K562 (cell line): ENCODE results near the gene MAP3K20. TPM values are rescaled to one million over a fixed set of nuclear protein-coding genes. Genes with fewer than 3 reads are reported as not detected.

Experiments used
- ATAC-seq: fragments of 200-7000 bp; cut with Tn5 transposase; 3 replicates; pipeline ENCODE4 v1.9.1; 2020; ENCODE audit warnings: moderate library complexity
- BruUV-seq: library from RNA; stranded (reverse); fragments of 400-500 nt; replicated peaks from 2 replicates; lab custom pipeline; 2021; lab: Mats Ljungman, UMichigan
- CTCF ChIA-PET: fragments of 300-600 bp; formaldehyde crosslinking; extraction: SDS; loops from one replicate; lab custom pipeline; 2021; ENCODE audit warnings: low intra/inter-chr PET ratio; lab: Yijun Ruan, JAX
- POLR2A ChIA-PET: fragments of 300-600, 350-650 bp; sonication (Branson Sonifier 250); formaldehyde crosslinking; extraction: SDS; loops from one replicate; lab custom pipeline; 2021; ENCODE audit warnings: antibody characterized with exemption, inconsistent platforms; lab: Yijun Ruan, JAX
- DNase-seq, 4 experiments: peaks; one replicate each; pipeline versions ENCODE4 v3.0.0 to v3.0.0-alpha.2; 2011 to 2018; ENCODE audit warnings: low spot score in 3 of 4, mixed read lengths in 3 of 4; ENCODE audit errors: extremely low read depth in 1 of 4
- FAIRE-seq: peaks from 2 replicates; lab custom pipeline; 2011; peaks lifted over from hg19 to GRCh38; lab: Jason Lieb, UNC
- H2AFZ ChIP-seq: 2 replicates; pipeline ENCODE4 v1.6.0; 2011; ENCODE audit warnings: low read depth, low read length, control low read depth, inconsistent platforms
- H3K27ac ChIP-seq: fragments of 200-600 bp; 3 replicates; pipeline ENCODE4 v1.8.0; 2011; ENCODE audit warnings: low read depth, mild to moderate bottlenecking, control low read depth, inconsistent platforms, low read length, moderate library complexity, mixed read lengths; ENCODE audit errors: extremely low read depth
- H3K27me3 ChIP-seq, 2 experiments: fragments of 300-600 bp in 1 of 2; 2 replicates in 1 of 2; 3 replicates in 1 of 2; pipeline versions ENCODE4 v1.6.0 to v1.8.0; 2011; ENCODE audit warnings: inconsistent platforms in 2 of 2, low read length in 2 of 2, mild to moderate bottlenecking in 1 of 2, mixed read lengths in 1 of 2, moderate library complexity in 1 of 2; ENCODE audit not compliant: control insufficient read depth in 2 of 2, insufficient read depth in 2 of 2
- H3K36me3 ChIP-seq: fragments of 300-600 bp; 3 replicates; pipeline ENCODE4 v1.8.0; 2011; ENCODE audit warnings: mild to moderate bottlenecking, low read length, inconsistent platforms; ENCODE audit not compliant: control insufficient read depth, insufficient read depth
- H3K4me1 ChIP-seq, 2 experiments: fragments of 200-600 bp in 1 of 2; replicated peaks in 1 of 2; 2 replicates in 1 of 2; 3 replicates in 1 of 2; pipeline versions ENCODE4 v1.5.1 to v1.8.0; 2011; ENCODE audit warnings: inconsistent platforms in 2 of 2, low read length in 2 of 2, mild to moderate bottlenecking in 1 of 2, mixed read lengths in 1 of 2, moderate library complexity in 1 of 2; ENCODE audit not compliant: control insufficient read depth in 2 of 2, insufficient read depth in 2 of 2
- H3K4me2 ChIP-seq: 2 replicates; pipeline ENCODE4 v1.6.1; 2011; ENCODE audit warnings: low read length, control low read depth, inconsistent platforms, mixed read lengths; ENCODE audit not compliant: insufficient read depth
- H3K4me3 ChIP-seq: fragments of 200-600 bp; sonication (generic), shearing (Covaris generic); 2 replicates; pipeline ENCODE4 v1.5.1; 2016; ENCODE audit warnings: control low read depth, inconsistent platforms
- H3K79me2 ChIP-seq: fragments of 200-600 bp; 3 replicates; pipeline ENCODE4 v1.8.0; 2011; ENCODE audit warnings: low read length, inconsistent platforms; ENCODE audit not compliant: control insufficient read depth, insufficient read depth
- H3K9ac ChIP-seq, 2 experiments: 2 replicates each; pipeline versions ENCODE4 v1.6.0 to v1.6.1; 2011; ENCODE audit warnings: low read depth in 2 of 2, low read length in 2 of 2, control low read depth in 1 of 2, inconsistent platforms in 1 of 2, mild to moderate bottlenecking in 1 of 2, mixed read lengths in 1 of 2; ENCODE audit not compliant: insufficient read depth in 1 of 2
- H3K9me1 ChIP-seq: one replicate; pipeline ENCODE4 v1.6.0; 2011; ENCODE audit warnings: inconsistent platforms, mild to moderate bottlenecking, low read length, moderate library complexity; ENCODE audit not compliant: control insufficient read depth, insufficient read depth
- H3K9me3 ChIP-seq: replicated peaks from 2 replicates; pipeline ENCODE4 v1.5.1; 2011; ENCODE audit warnings: low read depth, low read length, inconsistent platforms; ENCODE audit not compliant: control insufficient read depth, insufficient read depth
- H4K20me1 ChIP-seq: replicated peaks from 2 replicates; pipeline ENCODE4 v1.6.1; 2011; ENCODE audit warnings: low read length, inconsistent platforms, mixed read lengths; ENCODE audit not compliant: control insufficient read depth, insufficient read depth
- ATF6 ChIP-seq: sonication (generic); formaldehyde crosslinking; IDR thresholded peaks from 2 replicates; pipeline ENCODE4 v1.4.0; 2020; ENCODE audit warnings: mild to moderate bottlenecking, missing genetic modification reagents
- GTF2F1 ChIP-seq: IDR thresholded peaks from 2 replicates; pipeline ENCODE4 v1.6.1; 2011; ENCODE audit warnings: low read depth, low read length, improper control_type of control experiment
- HOMEZ ChIP-seq: fragments of 250-450 bp; sonication (Bioruptor Pico); IDR thresholded peaks from 2 replicates; pipeline ENCODE4 v1.4.0; 2020; ENCODE audit warnings: mild to moderate bottlenecking, moderate library complexity
- KLF13 ChIP-seq: fragments of 450-650 bp; IDR thresholded peaks from 2 replicates; pipeline ENCODE4 v1.6.1; 2016; ENCODE audit warnings: missing genetic modification characterization, low read depth, mild to moderate bottlenecking, missing compliant biosample characterization, moderate library complexity, borderline replicate concordance
- LCOR ChIP-seq: sonication (generic); formaldehyde crosslinking; IDR thresholded peaks from 2 replicates; pipeline ENCODE4 v1.8.0; 2022; ENCODE audit warnings: mild to moderate bottlenecking, missing genetic modification reagents
- NFE2 ChIP-seq: IDR thresholded peaks from 2 replicates; pipeline ENCODE4 v1.6.1; 2014; ENCODE audit warnings: antibody characterized with exemption, low read depth
- NFRKB ChIP-seq: fragments of 450-650 bp; IDR thresholded peaks from 2 replicates; pipeline ENCODE4 v1.6.1; 2016; ENCODE audit warnings: low read depth
- SETDB1 ChIP-seq: IDR thresholded peaks from one replicate; pipeline ENCODE4 v1.6.1; 2012; ENCODE audit warnings: low read length, control low read depth, inconsistent platforms
- SIN3B ChIP-seq: fragments of 450-650 bp; IDR thresholded peaks from 2 replicates; pipeline ENCODE4 v1.6.1; 2017; ENCODE audit warnings: low read depth, mild to moderate bottlenecking, moderate library complexity
- STAT5A ChIP-seq: IDR thresholded peaks from 2 replicates; pipeline ENCODE4 v1.6.1; 2012; ENCODE audit warnings: low read length, inconsistent platforms, borderline replicate concordance
- TOE1 ChIP-seq, 2 experiments: fragments of 450-650 bp in 1 of 2; sonication (generic) in 1 of 2; formaldehyde crosslinking in 1 of 2; IDR thresholded peaks; 2 replicates each; pipeline versions ENCODE4 v1.7.1 to v1.8.0; 2016 to 2022; ENCODE audit warnings: borderline replicate concordance in 2 of 2, mild to moderate bottlenecking in 2 of 2, antibody characterized with exemption in 1 of 2, inconsistent platforms in 1 of 2, low read depth in 1 of 2, missing genetic modification reagents in 1 of 2, moderate library complexity in 1 of 2
- ZBTB34 ChIP-seq: fragments of 250-450 bp; sonication (Bioruptor Pico); IDR thresholded peaks from 2 replicates; pipeline ENCODE4 v1.8.0; 2021; ENCODE audit warnings: mild to moderate bottlenecking, moderate library complexity
- ZC3H4 ChIP-seq: sonication (generic); formaldehyde crosslinking; IDR thresholded peaks from 2 replicates; pipeline ENCODE4 v1.9.0; 2021; ENCODE audit warnings: missing genetic modification reagents, borderline replicate concordance
- ZNF740 ChIP-seq, 3 experiments: fragments of 200-800 bp in 1 of 3; sonication (Bioruptor generic) in 1 of 3; sonication (generic) in 1 of 3; formaldehyde crosslinking in 1 of 3; IDR thresholded peaks; 2 replicates each; pipeline versions ENCODE4 v1.6.1 to v1.8.0; 2016 to 2022; ENCODE audit warnings: mild to moderate bottlenecking in 2 of 3, missing compliant biosample characterization in 2 of 3, missing genetic modification characterization in 2 of 3, missing genetic modification reagents in 1 of 3
- WGBS: fragments of 100-300 bp; shearing (Covaris generic); methylation state at CpG from one replicate; pipeline ENCODE4 v1.1.6; 2016; ENCODE audit warnings: low coverage, mixed read lengths; ENCODE audit not compliant: insufficient coverage; ENCODE audit errors: missing lambda C conversion rate; 5-methylcytosine and 5-hydroxymethylcytosine counted together
- in situ Hi-C: fragments of 300-500 bp; cut with MboI; formaldehyde crosslinking; loops from 4 replicates; pipeline ENCODE4 v1.15.0; 2018; ENCODE audit warnings: inconsistent platforms, mixed read lengths
- intact Hi-C: fragments of 100-400 bp; cut with micrococcal nuclease; formaldehyde crosslinking; loops from 2 replicates; pipeline ENCODE4 v1.14.2; 2022
- polyA plus RNA-seq, 8 experiments: library from polyadenylated mRNA; depleted of rRNA in 4 of 8; stranded (reverse) in 5 of 8; unstranded in 3 of 8; fragments of >200 nt; fragmentation: Nextera tagmentation in 2 of 8; fragmentation: Illumina TruSeq in 1 of 8; extraction: Ambion mirVana in 2 of 8; extraction: Trizol in 1 of 8; gene quantifications; 2 replicates each; pipeline versions ENCODE4 v1.2.1 to v1.2.3, GENCODE V29; 2011 to 2014; ENCODE audit warnings: inconsistent platforms in 1 of 8, missing spikeins in 1 of 8
- total RNA-seq, 7 experiments: library from RNA; depleted of rRNA in 6 of 7; stranded (reverse); fragments of >200 nt in 6 of 7; fragmentation: Illumina TruSeq in 2 of 7; extraction: Trizol in 2 of 7; gene quantifications; 2 replicates each; pipeline versions ENCODE4 v1.2.1 to v1.2.3, GENCODE V29; 2011 to 2021; ENCODE audit warnings: low replicate concordance in 1 of 7

The MAP3K20 gene
- total and polyA plus RNA-seq, 9 of the 15 experiments (the other 6 are each of a cell fraction or from before 2014, with no cell fraction given): 9.8 to 34.2 (median 27.3) TPM

DNA sequence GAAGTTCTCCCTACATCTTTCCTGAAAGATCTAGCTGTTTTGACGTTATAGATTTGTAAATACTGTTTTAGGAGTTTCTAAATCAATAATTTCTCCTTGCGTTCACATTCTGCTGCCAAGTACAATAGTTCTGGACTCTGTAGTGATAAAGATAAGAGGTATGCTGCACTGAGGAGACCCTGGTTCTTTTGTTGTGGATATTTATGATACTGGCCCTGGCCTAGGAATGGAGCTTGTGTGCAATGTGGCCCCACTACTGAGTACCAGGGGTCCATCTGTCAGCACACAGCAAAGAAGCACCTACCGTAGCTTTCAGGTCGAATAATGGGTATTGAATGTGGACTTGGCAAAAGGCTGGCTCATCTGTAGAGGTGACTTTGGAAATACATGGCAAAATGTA, 85.0 kb downstream of the MAP3K20 start (continued):
- no peak for TF ChIP-seq TOE1 (IDR thresholded peaks at IDR 0.05; ENCODE audit: borderline replicate concordance)
- TF ChIP-seq TOE1 (CRISPR knock-in tag; IDR thresholded peaks at IDR 0.05; ENCODE audit: borderline replicate concordance, low read depth): no peak
- no peak for TF ChIP-seq LCOR (CRISPR knock-in tag)
- TF ChIP-seq ZC3H4 (CRISPR knock-in tag): no peak
- no peak for TF ChIP-seq ZBTB34 (CRISPR knock-in tag)

DNA sequence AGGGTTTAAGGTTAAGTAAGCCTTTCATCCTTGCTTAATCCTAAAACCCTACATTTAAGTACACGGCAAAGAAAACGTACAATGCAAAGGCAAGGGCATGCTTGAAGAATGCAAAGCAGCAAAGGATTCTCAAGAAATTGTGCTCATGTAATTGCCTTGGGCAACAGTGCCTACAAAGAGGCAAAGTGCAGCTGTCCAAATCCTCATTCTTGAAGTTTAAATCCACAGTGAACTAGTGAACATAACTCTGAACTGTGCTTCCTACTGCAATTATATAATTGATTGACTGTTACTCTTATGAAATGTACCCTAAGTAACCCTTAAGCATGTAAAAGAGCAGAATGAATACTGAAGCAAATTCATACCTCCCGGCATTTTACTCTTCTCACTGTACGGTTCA, 85.4 kb downstream of the MAP3K20 start:
- whole genome bisulfite sequencing: 85% methylated on average over 4 of the region's 4 CpGs
- POLR2A ChIA-PET: no interaction called here
- no peaks in the 10 kb centered on the region for H3K27me3 ChIP-seq
- CTCF ChIA-PET: no interaction called here
- H3K36me3 ChIP-seq: no peaks in the 10 kb centered on the region; the same call in 1 of the 3 replicates
- no peaks in the 10 kb centered on the region for H3K9me3 ChIP-seq
- H3K4me2 ChIP-seq: no peak overlapping the region
- DNase-seq (no peak), FAIRE-seq (no peak), ATAC-seq (no peak)
- H4K20me1 ChIP-seq: no peaks in the 10 kb centered on the region
- in situ Hi-C loops: no loop called here
- no peak overlapping the region for H3K4me3 ChIP-seq
- no peak overlapping the region for H3K9ac ChIP-seq
- H3K27ac ChIP-seq: no peak overlapping the region
- H3K79me2 ChIP-seq: 0 out of 3 replicates have a peak, but pooled peaks cover 7% of the 10 kb centered on the region
- no peak overlapping the region for H2AFZ ChIP-seq
- no TSS peak for BruUV-seq
- intact Hi-C loops: no loop called here
- H3K9me1 ChIP-seq: no peaks in the 10 kb centered on the region
- H3K4me1 ChIP-seq: no peaks in the 10 kb centered on the region
- TF ChIP-seq STAT5A: no peak
- no peak for TF ChIP-seq HOMEZ (CRISPR knock-in tag)
- TF ChIP-seq NFE2: no peak
- no peak for TF ChIP-seq ZNF740 (CRISPR knock-in tag; IDR thresholded peaks at IDR 0.05)
- TF ChIP-seq ZNF740 (tag; IDR thresholded peaks at IDR 0.05): no peak
- no peak for TF ChIP-seq GTF2F1
- TF ChIP-seq KLF13 (tag): no peak
- no peak for TF ChIP-seq ATF6
- no peak for TF ChIP-seq SIN3B
- TF ChIP-seq SETDB1: no peak
- TF ChIP-seq NFRKB: no peak
